HG03457 (cell line): ENCODE results near the gene MEF2C.

Experiments
- ATAC-seq: cut with Tn5 transposase; IDR thresholded peaks from one replicate; pipeline ENCODE4 v1.9.1; 2021; ENCODE audit warnings: moderate number of reproducible peaks; ENCODE audit not compliant: unreplicated experiment

The MEF2C gene

GRCh38 chr5:88679638-88680037 lies 203.3 kb downstream of the MEF2C start:
- no peak for ATAC-seq

DNA sequence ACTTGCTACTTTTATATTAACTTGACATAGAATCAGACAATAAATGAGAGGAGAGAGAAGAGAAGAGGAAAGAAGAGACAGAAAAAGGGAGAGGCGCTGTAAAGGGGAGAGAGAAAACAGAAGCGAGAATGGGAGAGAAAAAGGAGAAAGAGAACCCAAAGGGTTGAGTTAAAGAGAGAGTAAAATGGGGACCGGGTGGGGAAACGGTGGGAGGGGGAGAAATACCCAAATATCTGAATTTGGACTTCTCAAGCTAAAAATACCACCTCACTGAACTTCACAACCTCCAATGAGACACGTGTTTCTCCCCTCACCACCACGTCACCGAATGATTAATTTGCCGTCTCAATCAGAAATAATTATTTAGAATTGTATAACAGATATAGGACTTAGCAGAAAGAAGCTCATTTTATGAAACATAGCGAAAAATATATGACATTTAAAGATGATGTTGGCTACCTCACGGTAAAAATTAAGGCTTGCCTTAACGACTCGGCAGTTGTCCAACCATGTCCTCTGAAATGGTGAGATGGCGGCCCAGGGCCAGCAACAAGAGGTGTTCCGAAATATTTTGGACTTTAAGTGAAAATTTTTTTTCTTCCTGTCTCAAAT lies 204.1 kb downstream of the MEF2C start:
- no peak for ATAC-seq

GRCh38 chr5:88677943-88678769 lies 204.8 kb downstream of the MEF2C start:
- no peak for ATAC-seq

GRCh38 chr5:88677376-88677895 lies 205.5 kb downstream of the MEF2C start:
- ATAC-seq = no peak

- no peak for ATAC-seq
Observed at GRCh38 chr5:88676637-88677375, 206.2 kb downstream of the MEF2C start.

DNA sequence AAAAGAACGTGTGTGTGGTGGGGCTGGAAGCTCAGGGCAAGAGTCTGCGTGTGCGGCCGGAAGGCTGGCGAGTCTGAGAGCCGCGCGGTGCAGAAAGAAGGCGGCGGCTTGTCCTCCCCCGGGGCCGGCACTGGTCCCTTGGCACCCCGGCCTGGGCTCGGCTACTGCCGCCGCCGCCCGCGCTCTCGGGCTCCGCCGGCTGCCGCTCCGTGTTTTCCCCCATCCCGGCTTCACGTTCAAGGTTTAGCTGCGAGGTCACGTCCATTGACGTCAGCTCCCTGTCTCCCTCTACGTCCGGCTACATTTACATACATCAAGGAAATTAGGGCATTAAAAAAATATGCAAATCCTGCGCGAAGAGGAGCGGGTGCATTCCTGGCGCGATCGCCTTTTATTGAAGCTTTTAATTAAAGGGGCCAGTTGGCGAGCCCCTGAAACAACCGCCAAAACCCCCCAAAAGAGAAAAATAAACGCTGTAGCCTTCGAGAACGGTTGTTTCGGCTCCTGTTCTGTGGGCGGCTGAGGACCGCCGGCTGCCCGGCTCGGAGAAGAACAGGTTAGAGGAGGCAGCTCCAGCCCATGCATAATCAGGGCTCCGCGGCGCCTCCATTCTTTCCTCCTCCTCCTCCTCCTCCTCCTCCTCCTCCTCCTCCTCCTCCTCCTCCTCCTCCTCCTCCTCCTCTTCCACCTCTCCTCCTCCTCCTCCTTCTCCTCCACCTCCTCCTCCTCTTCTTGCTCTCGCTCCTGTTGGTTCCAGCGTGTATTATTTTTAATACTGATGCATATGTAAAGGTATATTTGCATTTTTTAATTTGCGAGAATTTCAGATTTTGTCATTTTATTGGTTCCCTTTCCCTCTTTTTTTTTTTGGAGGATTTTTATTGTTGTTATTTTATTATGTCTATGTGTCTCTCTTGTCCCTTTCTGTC lies 207.0 kb downstream of the MEF2C start:
- no peak for ATAC-seq

- peak; percentile 19 for ATAC-seq
Observed at GRCh38 chr5:88675168-88675707, 207.7 kb downstream of the MEF2C start.

- ATAC-seq = peak; percentile 54
Observed at GRCh38 chr5:88674356-88675167, 208.4 kb downstream of the MEF2C start.

GRCh38 chr5:88673253-88674105 lies 209.5 kb downstream of the MEF2C start:
- no peak for ATAC-seq

DNA sequence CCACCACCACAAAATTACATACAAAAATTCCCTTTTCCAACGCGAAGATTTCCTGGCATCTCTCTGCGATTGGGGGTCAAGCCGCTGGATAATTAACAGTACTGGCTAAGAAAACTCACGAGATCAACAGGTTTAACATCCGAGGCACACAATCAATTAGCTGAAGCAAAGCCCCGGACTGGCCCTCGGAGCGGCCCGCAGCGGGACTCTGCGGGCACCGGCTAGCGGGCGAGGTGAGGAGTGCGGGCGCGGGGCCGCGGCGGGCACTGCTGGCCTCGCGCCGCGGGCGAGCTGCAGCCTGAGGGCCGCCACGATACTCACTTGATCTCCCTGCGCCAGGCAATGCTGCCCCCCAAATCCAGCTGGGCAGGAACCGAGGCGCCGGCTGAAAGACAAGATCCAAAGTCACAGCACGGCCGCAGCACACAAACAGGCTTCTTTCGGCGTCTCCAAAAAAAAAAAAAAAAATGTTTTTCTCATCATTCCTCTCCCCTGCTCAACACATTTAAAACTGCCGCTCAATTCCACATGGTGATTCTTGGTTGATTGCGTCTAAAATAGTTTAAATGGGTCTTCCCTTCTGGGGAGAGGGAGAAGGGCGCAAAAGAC lies 210.2 kb downstream of the MEF2C start:
- ATAC-seq = no peak

- ATAC-seq = no peak
Observed at GRCh38 chr5:88671505-88672499, 211.2 kb downstream of the MEF2C start.

- no peak for ATAC-seq
Observed at GRCh38 chr5:88671106-88671504, 211.9 kb downstream of the MEF2C start.

- ATAC-seq = no peak
Observed at GRCh38 chr5:88670461-88670860, 212.5 kb downstream of the MEF2C start.

GRCh38 chr5:88669371-88670050 lies 213.5 kb downstream of the MEF2C start:
- ATAC-seq = no peak

GRCh38 chr5:88667496-88668201 lies 215.3 kb downstream of the MEF2C start:
- no peak for ATAC-seq
